ENCODE measurements around the gene ETHE1.

GRCh38 chr19:43504426-43505185, 22.4 kb downstream of the ETHE1 start, which contains the start of gene PHLDB3:
- TF ChIP-seq CTCF (IDR thresholded peaks at IDR 0.05), result peak in 1 of 6 experiments; percentile 5
- TF ChIP-seq POLR2A (IDR thresholded peaks at IDR 0.05), result no peak
- TF ChIP-seq POLR2AphosphoS5 (IDR thresholded peaks at IDR 0.05), result no peak
- TF ChIP-seq EP300 (IDR thresholded peaks at IDR 0.05), result no peak
